Stimulated activated CD4-positive, alpha-beta T cell treated with anti-CD3 and anti-CD28 coated beads, TNF-alpha, amount 100 ng/mL, for 24 hours (primary cell): ENCODE results near the gene TMF1.
A peak's percentile ranks its signal among the peaks of the same experiment; 100 is the strongest.

Experiments
- DNase-seq, 3 experiments: peaks; one replicate each; pipeline ENCODE4 v3.0.0-alpha.2; 2020; ENCODE audit warnings: low read depth in 3 of 3

Gene TMF1, protein sequence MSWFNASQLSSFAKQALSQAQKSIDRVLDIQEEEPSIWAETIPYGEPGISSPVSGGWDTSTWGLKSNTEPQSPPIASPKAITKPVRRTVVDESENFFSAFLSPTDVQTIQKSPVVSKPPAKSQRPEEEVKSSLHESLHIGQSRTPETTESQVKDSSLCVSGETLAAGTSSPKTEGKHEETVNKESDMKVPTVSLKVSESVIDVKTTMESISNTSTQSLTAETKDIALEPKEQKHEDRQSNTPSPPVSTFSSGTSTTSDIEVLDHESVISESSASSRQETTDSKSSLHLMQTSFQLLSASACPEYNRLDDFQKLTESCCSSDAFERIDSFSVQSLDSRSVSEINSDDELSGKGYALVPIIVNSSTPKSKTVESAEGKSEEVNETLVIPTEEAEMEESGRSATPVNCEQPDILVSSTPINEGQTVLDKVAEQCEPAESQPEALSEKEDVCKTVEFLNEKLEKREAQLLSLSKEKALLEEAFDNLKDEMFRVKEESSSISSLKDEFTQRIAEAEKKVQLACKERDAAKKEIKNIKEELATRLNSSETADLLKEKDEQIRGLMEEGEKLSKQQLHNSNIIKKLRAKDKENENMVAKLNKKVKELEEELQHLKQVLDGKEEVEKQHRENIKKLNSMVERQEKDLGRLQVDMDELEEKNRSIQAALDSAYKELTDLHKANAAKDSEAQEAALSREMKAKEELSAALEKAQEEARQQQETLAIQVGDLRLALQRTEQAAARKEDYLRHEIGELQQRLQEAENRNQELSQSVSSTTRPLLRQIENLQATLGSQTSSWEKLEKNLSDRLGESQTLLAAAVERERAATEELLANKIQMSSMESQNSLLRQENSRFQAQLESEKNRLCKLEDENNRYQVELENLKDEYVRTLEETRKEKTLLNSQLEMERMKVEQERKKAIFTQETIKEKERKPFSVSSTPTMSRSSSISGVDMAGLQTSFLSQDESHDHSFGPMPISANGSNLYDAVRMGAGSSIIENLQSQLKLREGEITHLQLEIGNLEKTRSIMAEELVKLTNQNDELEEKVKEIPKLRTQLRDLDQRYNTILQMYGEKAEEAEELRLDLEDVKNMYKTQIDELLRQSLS

DNA sequence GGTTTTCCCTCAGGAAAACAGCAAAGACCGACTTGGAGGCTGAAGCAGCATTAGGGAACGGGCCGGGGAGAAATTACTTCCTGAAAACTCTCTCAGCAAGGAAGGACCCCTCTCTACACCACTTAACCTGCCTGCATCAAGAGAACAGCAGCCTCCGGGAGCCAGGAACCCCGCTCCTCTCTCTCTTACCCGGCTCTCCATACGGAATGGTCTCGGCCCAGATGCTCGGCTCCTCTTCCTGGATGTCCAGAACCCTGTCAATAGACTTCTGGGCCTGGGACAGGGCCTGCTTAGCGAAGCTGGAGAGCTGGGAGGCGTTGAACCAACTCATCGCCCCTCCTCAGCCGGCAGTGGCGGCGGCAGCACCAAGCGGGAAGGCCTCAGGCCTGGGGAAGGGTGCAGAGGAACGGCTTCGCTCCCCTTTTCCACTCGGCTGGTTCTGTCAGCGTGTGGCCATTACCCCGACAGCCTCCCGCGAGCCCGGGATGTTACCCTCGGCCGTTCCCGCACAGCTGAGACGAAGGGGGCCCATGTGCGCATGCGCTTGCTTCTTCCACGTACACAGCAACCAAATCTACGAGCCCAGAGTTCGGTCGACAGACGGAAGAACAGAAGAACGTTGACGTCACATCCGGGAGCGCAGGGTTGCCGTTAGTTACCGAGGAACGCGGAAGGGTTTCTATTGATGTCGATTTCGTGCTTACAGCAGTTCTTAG, at the start of gene TMF1:
Gene TMF1 (minus strand): TSS at position 578 of the 716 bp plus-strand sequence. CDS start 247 bp downstream, at position 331.
- peak; percentile 95 to 97 (median 96) for DNase-seq

DNA sequence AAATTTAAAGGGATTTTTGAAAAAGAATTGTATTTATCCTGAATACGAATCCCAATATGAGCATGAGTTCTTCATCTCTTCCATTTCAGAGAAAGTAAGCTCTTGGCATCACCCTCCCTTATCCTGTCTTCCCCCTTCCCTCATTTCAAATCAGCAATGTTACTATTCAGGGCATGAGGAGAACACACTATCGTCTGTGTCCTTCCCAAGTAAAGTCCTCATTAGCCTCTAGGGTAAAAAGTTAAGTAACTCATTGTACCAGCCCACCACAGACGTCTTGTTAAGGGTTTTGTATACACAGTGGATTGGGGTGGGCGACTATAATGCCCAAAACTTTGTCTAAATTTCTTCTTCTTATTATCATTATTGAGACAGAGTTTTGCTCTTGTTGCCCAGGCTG, 47.4 kb upstream of the TMF1 start:
- DNase-seq, result no peak

DNA sequence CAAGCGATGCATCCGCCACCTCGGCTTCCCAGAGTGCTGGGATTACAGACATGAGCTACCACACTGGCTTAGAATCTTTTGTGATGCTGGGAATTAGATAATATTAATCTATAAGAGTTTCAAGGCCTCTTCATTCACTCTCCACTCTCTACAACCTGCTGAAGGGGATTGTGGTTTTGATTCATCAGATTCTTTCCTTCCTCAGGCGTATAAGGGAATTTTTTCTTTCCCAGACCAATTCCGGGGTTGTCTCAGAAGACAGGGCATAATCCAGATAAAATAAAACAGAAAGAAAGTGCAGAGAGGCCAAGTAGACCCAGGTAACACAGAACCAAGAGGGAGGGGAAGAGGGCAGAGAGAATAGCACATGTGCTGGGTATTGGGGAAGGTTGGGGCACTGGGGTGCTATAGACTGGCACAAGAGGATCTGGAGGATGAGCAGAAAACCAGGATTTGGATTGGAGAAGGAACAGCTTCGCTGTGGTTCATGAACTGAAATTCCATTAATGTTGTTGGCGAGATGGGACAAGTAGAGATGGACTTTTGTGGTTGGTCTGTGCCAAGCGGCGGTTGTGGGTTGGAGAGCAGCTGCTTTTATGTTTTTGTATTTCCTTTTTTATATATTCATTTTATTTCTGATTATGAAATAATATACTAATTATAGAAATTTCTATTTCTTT, 45.4 kb upstream of the TMF1 start:
- DNase-seq, result no peak

DNA sequence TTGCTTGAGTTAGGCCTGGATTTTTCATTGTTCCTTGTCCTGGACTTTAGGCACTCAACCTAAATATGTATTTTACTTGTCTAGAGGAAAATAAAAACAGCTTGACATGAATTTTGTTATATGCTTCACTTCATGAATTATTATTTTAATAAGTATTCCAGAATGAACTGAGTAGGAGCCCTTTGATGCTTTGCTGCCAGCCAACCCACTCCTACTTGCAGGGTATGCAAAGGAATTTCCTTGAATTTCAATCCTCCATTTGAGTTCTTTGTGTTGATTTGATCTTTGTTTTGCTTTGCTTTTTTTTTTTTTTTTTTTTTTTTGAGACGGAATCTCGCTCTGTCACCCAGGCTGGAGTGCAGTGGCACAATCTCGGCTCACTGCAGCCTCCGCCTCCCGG, 44.2 kb upstream of the TMF1 start:
- DNase-seq, result no peak

DNA sequence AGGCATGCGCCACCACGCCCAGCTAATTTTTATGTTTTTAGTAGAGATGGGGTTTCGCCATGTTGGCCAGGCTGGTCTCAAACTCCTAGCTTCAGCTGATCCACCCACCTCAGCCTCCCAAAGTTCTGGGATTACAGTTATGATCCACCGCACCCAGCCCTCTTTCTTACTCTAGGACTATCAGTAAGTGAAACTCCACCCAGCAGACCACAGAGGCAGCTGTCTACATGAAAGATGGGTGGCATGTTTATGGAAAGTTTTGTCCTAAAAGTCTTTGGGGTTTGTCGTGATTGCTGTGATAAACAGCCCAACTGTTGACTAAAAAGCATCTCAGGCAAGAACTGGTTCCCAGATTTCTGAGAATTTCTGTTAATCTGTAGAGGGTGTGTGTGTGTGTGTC, 43.5 kb upstream of the TMF1 start:
- no peak for DNase-seq

DNA sequence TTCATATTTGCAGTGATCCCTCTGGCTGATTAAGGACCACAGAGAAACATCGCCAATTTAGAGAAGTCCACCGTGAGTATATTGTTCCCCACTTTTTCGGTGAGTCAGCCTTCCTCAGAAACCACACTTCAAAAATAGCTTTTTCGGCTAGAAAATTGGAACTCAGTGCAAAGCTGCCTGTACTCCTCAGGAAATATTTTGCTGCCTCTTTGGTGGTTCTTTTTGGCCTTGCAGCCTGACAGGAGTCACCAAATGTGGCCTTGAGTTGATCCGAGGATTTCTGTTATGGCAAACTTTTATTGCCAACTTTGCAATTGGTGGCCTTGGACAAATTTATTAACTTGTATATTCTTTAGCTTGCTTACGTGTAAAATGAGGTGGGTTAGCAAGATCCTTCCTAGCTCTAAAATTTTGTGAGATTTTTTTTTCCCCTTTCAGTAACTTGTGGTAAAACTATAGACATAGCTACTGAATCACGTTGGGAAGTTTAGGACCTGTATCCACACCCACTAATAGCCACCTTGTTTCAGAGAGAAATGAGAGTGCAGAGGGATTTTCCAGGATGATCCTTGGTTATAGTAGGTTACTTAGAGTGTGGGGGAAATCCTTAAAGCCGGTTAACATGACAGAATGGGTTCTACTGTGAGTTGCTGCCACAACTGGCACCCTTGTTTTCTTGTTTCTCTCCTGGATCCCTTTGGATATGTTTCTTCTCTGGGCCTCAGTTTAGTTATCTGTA, 42.5 kb upstream of the TMF1 start:
- no peak for DNase-seq

DNA sequence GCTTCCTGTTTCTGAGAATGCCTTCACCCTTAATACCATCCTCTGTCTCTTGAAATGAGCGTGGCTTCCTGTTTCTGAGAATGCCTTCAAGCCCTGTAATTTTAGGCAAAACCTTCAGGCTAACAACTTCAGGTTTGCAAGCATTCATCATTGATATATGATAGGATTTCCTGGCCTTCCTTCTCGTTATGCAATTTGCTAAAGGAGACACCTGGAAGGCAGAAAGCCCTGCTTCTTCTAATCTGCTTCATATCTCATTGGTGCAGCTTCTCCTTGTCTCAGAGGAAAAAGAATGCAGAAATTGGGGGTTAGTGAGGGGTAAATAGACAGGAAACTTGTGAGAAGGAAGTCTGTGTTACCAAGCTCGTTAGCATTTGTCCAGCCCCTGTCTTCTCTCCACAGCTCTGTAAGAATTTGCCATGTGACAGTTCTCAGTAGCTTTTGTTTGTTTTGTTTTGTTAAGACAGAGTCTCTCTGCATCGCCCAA, 39.9 kb upstream of the TMF1 start:
- DNase-seq, result no peak

DNA sequence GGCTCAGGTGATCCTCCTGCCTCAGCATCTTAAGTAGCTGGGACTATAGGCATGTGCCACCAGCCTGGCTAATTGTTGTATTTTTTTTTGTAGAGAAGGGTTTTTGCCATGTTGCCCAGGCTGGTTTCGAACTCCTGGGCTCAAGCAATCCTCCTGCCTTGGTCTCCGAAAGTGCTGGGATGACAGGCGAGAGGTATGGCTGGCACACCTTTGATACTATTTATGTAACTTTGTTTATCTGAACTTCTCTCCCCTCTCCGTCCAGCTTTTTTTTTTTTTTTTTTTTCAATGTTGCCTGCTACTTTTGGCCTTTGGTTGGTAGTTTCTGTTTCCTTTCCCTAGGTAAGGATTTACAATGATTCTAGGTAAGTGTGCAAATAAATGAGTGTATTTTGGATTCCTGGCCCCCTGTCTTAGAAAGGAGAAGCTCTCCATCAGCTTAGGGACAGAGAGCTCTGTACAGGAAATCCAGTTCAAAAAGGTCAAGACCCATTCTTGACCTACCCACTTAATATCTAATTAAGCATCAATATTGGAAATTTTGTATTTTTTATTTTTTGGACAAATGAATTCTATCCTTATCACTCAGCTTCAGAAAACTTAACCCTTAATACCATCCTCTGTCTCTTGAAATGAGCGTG, 39.4 kb upstream of the TMF1 start:
- no peak for DNase-seq

DNA sequence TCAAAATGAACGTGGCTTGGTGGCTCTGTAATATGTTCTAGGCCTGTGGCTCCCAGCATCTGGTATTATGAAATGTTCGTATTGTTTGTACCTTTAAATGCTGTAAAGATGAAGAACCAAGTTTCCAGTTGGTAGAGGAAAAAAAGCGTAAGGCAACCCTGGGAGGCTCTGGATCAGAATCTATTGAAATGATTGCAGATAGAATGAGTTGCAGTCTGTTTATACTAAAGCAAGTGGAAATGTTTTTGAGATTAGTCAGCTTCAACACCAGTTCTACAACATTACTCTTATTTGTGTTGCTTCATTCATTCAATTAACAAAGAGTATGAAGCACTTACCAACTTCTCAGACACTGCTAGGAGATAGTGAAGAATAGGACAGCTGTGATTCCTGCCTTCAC, 37.9 kb upstream of the TMF1 start:
- DNase-seq, result no peak

DNA sequence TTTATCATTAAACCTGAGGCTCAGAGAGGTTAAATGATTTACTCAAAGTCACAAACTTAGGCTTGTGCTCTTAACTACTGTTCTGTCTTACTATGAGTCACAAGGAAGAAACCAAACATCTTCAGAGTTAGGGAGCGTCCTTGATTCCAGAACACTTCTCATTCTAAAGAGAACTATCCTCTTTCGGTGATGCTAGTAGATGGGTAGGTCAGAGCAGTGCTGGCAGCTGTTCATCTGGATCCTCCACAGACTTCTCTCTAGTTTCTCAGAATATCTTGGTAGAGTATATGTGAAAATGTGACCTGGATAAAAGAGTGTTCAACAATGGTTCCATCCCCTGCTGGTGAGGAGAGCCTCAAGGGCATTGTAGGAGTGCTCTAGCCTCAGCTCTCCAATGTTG, 35.9 kb upstream of the TMF1 start:
- DNase-seq, result no peak

DNA sequence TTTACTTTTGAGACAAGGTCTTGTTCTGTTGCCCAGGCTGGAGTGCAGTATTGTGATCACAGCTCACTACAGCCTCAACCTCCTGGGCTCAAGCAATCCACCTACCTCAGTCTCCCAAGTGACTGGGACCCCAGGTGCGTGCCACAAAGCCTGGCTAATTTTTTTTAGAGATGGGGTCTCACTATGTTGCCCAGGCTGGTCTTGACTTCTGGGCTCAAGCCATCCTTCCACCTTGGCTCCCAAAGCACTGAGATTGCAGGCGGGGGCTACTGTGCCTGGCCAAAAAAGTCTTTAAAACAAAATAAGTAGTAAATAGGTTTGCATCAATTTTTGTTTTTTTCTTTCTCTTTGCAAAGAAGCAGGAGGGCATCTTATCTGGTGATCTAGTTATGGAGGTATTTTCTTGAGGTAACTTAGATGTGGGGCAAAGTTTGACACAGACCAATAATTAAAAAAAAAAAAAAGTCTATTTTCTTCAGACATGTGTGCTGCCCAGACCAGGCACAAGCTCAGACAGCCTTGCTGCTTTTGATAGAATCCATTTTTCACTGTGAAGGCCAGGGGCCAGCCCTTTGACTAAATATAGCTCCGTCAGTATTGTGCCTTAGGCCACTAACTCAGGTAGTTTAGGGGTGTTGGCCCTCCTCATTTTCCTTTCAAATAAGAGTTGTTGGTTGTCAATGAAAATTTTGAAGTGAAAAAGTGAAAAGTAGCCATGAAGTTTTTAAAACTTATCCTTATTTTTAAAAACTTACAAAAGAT, 35.1 kb upstream of the TMF1 start:
- DNase-seq, result no peak

DNA sequence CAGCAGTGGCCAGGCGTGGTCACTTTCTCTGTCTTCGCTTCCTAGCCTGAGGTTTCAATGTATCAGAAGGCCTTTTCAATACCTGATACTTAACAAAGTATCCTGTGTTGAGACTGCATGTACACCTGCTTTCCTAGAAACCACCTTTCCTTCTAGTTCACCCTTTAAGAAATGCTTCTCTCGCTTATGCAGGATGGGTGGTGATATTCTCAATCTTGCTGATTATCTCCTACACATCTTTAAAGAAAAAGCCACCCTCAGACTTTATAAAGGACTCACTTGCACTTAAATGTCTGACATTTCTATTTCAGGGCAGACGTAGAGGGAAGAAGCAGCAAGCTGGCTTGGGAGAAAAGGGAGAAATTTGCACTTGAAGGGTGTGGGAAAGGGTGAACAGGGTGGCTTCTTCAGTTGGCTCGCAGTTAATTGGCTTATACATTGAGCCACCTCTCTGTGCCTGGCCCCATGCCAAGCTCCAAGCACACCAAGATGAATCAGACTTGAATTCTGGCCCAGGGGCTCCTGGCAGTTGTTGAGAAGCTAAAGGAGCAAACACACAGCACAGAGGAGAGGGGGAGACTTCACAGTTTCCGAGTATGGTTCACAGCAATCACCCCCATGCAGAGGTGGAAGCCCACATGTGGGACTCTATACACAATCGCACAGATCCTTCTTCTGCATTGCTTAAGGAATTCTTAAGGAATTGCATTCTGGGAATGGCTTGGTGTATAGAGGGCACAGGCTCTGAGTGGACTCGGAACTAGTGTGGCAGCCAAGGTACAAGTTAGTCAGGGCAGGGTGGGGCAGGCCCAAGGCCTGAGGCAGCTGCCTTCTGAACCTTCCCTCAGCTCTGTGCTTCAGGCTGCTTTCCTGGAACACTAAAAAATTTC, 33.9 kb upstream of the TMF1 start:
- DNase-seq, result peak; percentile 54 to 83 (median 65)

DNA sequence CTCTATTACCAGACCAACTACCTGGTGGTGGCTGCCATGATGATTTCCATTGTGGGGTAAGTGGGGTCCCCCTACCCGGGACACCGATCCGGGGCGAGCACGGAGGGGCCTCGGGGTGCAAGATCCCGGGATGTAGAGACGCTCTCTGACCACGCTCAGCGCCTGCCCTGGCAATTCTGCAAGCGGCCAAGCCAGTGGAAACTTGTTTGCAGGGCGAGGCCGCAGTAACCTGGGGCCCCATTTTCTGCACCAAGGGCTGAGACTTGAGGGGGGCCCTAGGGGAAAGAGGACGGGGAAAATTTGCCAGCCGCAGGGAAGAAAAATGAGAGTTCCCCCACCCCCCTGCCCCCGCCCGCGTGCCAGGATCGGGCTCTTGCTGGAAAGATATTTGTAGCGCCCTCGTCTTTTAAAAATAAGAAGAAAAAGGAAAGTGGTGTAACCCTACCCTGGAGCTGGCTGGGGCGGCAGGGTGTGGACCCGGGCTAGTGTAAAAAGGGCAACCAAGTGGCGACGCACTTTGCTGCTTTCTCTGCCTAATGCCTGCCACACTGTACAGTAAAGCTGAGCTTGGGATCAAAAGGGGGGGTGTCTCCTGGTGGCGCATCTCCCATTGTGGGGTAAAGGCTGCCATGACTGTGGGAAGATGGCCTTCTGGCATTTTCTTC, 33.2 kb upstream of the TMF1 start:
- no peak for DNase-seq

DNA sequence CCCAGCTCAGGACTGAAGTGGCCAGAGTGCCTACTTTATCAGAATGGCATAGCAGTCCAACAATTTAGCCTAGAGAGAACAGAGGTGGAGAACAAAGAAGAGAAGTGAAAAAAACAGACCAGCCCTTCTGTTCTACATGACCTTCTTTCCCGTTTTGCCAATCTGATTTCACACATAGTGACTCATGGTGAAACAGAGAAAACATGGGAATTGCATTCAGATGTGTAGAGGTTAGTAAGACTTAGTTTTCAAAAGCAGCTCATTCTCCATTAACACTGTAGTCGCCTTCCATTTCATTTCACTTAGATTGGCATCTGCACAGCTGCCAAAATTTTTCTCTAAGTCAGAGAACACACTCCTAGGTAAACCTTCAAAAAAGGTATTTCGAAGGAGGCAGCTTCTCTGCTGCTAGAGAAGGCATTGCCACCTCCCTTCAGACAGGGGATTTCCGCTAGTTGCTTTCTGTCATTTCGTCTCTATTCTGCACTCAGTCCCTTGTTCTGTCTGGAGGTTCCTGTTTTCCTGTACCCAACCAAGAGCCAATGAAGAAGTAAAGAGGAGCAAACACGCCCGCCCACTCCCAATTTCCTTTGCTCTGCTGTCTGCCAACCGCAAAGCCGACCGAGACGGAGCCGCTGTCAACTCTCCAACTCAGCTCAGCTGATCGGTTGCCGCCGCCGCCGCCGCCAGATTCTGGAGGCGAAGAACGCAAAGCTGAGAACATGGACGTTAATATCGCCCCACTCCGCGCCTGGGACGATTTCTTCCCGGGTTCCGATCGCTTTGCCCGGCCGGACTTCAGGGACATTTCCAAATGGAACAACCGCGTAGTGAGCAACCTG, 32.4 kb upstream of the TMF1 start, which contains the start of gene ARL6IP5:
Gene ARL6IP5 (plus strand): TSS at position 612 of the 842 bp plus-strand sequence. CDS start 111 bp downstream, at position 723.
- DNase-seq, result peak; percentile 76 to 90 (median 83)

DNA sequence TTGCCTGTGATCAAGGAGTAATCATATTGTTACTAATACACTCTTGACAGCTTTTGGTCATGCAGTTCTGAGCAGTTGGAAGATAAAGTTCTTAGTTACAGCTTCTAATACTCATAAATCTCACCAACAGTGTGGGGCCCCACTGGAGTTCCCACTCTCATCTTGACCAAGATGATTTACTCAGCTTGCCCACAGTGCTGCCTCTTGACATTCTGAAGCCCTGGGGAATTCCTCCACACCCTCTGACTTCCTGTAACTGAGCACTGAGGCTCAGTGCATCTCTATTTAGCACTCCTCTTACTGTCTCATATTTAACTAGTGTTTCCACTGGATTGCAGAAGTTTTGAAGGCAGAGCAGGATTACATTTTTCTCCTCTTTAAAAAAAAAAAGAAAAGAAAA, 30.7 kb upstream of the TMF1 start:
- DNase-seq, result peak; percentile 50 to 72 (median 69)

DNA sequence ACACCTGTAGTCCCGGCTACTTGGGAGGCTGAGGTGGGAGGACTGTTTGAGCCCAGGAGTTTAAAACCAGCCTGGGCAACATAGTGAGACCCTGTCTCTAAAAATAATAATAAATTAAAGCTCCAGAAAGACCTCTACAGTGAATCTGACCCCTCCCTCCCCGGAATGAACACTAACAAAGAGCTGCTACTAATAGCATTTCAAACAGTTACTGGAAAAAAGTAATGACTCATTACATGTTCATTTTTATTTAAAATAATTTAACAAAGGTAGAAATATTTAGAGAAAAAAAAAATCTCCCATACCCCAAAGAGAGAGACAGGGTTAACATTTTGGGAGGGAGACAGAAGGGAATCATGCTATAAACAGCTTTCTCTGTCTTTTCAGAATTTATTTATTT, 30.2 kb upstream of the TMF1 start:
- DNase-seq, result no peak
